ENCODE measurements around the gene PMS2.

PMS2 gene

GRCh38 chr7:6026011-6026819 lies 17.4 kb upstream of the PMS2 start:
- H3K27ac ChIP-seq (ENCODE audit: poor library complexity, severe bottlenecking), result no peak overlapping the region
- no peaks in the 10 kb centered on the region for H3K9me3 ChIP-seq (ENCODE audit: severe bottlenecking)
- H3K4me3 ChIP-seq (ENCODE audit: severe bottlenecking), result no peak overlapping the region
- DNase-seq (ENCODE audit: low spot score) (no peak), ATAC-seq (ENCODE audit: low read depth) (peak; percentile 73)
- no peaks in the 10 kb centered on the region for H3K27me3 ChIP-seq (ENCODE audit: insufficient read depth, poor library complexity, severe bottlenecking)
- no peaks in the 10 kb centered on the region for H3K4me1 ChIP-seq (ENCODE audit: insufficient read depth, poor library complexity, severe bottlenecking)
- peaks cover 97% of the 10 kb centered on the region for H3K36me3 ChIP-seq (ENCODE audit: low read depth)
- no peak for TF ChIP-seq CTCF (IDR thresholded peaks at IDR 0.05; ENCODE audit: poor library complexity, severe bottlenecking)

- Histone ChIP-seq H3K27ac (ENCODE audit: poor library complexity, severe bottlenecking) (no peak overlapping the region), H3K36me3 (ENCODE audit: low read depth) (peaks cover 97% of the 10 kb centered on the region), H3K4me3 (ENCODE audit: severe bottlenecking) (no peak overlapping the region), H3K27me3 (ENCODE audit: insufficient read depth, poor library complexity, severe bottlenecking) (no peaks in the 10 kb centered on the region), H3K9me3 (ENCODE audit: severe bottlenecking) (no peaks in the 10 kb centered on the region), H3K4me1 (ENCODE audit: insufficient read depth, poor library complexity, severe bottlenecking) (no peaks in the 10 kb centered on the region)
- DNase-seq (ENCODE audit: low spot score) (no peak), ATAC-seq (ENCODE audit: low read depth) (no peak)
- TF ChIP-seq CTCF (IDR thresholded peaks at IDR 0.05; ENCODE audit: poor library complexity, severe bottlenecking), result no peak
Observed at GRCh38 chr7:6023974-6024435, 15.2 kb upstream of the PMS2 start.

- no peak for DNase-seq (ENCODE audit: low spot score)
- ATAC-seq (ENCODE audit: low read depth), result no peak
- no peak overlapping the region for H3K4me3 ChIP-seq (ENCODE audit: severe bottlenecking)
- no peaks in the 10 kb centered on the region for H3K4me1 ChIP-seq (ENCODE audit: insufficient read depth, poor library complexity, severe bottlenecking)
- TF ChIP-seq CTCF (IDR thresholded peaks at IDR 0.05; ENCODE audit: poor library complexity, severe bottlenecking), result no peak
- no peak overlapping the region for H3K27ac ChIP-seq (ENCODE audit: poor library complexity, severe bottlenecking)
- peaks cover 97% of the 10 kb centered on the region for H3K36me3 ChIP-seq (ENCODE audit: low read depth)
- H3K9me3 ChIP-seq (ENCODE audit: severe bottlenecking), result no peaks in the 10 kb centered on the region
- no peaks in the 10 kb centered on the region for H3K27me3 ChIP-seq (ENCODE audit: insufficient read depth, poor library complexity, severe bottlenecking)
Observed at GRCh38 chr7:6022707-6023106, 13.9 kb upstream of the PMS2 start.

- peaks cover 94% of the 10 kb centered on the region for H3K36me3 ChIP-seq (ENCODE audit: low read depth)
Observed at GRCh38 chr7:6020371-6021286, 11.8 kb upstream of the PMS2 start.

More at GRCh38 chr7:6020371-6021286, 11.8 kb upstream of the PMS2 start:
- no peak for TF ChIP-seq CTCF (IDR thresholded peaks at IDR 0.05; ENCODE audit: poor library complexity, severe bottlenecking)
- H3K4me1 ChIP-seq (ENCODE audit: insufficient read depth, poor library complexity, severe bottlenecking), result peaks cover 6% of the 10 kb centered on the region
- H3K27ac ChIP-seq (ENCODE audit: poor library complexity, severe bottlenecking), result peak overlapping the region; percentile 20
- ATAC-seq (ENCODE audit: low read depth), result no peak
- H3K27me3 ChIP-seq (ENCODE audit: insufficient read depth, poor library complexity, severe bottlenecking), result no peaks in the 10 kb centered on the region
- no peak for DNase-seq (ENCODE audit: low spot score)
- no peaks in the 10 kb centered on the region for H3K9me3 ChIP-seq (ENCODE audit: severe bottlenecking)
- no peak overlapping the region for H3K4me3 ChIP-seq (ENCODE audit: severe bottlenecking)

Data from RWPE2 (cell line).